MM.1S (cell line): ENCODE data around the gene EPHA6.

Source experiments
- DNase-seq: peaks from one replicate; pipeline ENCODE4 v3.0.0-alpha.2; 2015
- H2AFZ ChIP-seq: fragments of 300-600 bp; sonication (generic); 2 replicates; pipeline ENCODE4 v1.6.0; 2016; ENCODE audit warnings: antibody characterized with exemption, low read length
- H3F3A ChIP-seq: fragments of 300-600 bp; sonication (generic); 2 replicates; pipeline ENCODE4 v1.6.1; 2016; ENCODE audit warnings: mild to moderate bottlenecking, antibody characterized with exemption, low read length, moderate library complexity, mixed read lengths; ENCODE audit not compliant: insufficient read depth
- H3K27ac ChIP-seq: fragments of 300-600 bp; sonication (generic); 2 replicates; pipeline ENCODE4 v1.5.1; 2016; ENCODE audit warnings: mild to moderate bottlenecking, low read length
- H3K27me3 ChIP-seq: fragments of 300-600 bp; sonication (generic); replicated peaks from 2 replicates; pipeline ENCODE4 v1.6.0; 2016; ENCODE audit warnings: low read length; ENCODE audit not compliant: insufficient read depth
- H3K36me3 ChIP-seq: fragments of 300-600 bp; sonication (generic); replicated peaks from 2 replicates; pipeline ENCODE4 v1.6.1; 2016; ENCODE audit warnings: mild to moderate bottlenecking, low read length, mixed read lengths; ENCODE audit not compliant: insufficient read depth
- H3K4me1 ChIP-seq: fragments of 300-600 bp; sonication (generic); 2 replicates; pipeline ENCODE4 v1.6.1; 2016; ENCODE audit warnings: low read length, mixed read lengths
- H3K4me2 ChIP-seq: fragments of 300-600 bp; sonication (generic); 2 replicates; pipeline ENCODE4 v1.6.0; 2016; ENCODE audit warnings: low read depth, low read length
- H3K4me3 ChIP-seq: fragments of 300-600 bp; sonication (generic); 2 replicates; pipeline ENCODE4 v1.5.1; 2016; ENCODE audit warnings: low read length, mixed read lengths
- H3K79me2 ChIP-seq: fragments of 300-600 bp; sonication (generic); 2 replicates; pipeline ENCODE4 v1.6.1; 2016; ENCODE audit warnings: mixed run types, low read length, mixed read lengths
- H3K9ac ChIP-seq: fragments of 300-600 bp; sonication (generic); 2 replicates; pipeline ENCODE4 v1.6.1; 2016; ENCODE audit warnings: low read length, mixed read lengths
- H3K9me2 ChIP-seq: fragments of 300-600 bp; sonication (generic); replicated peaks from 2 replicates; pipeline ENCODE4 v1.6.1; 2016; ENCODE audit warnings: mild to moderate bottlenecking, low read length, mixed read lengths; ENCODE audit not compliant: insufficient read depth
- H3K9me3 ChIP-seq: fragments of 300-600 bp; sonication (generic); replicated peaks from 2 replicates; pipeline ENCODE4 v1.6.1; 2016; ENCODE audit warnings: mild to moderate bottlenecking, low read length, mixed read lengths; ENCODE audit not compliant: insufficient read depth
- H4K20me1 ChIP-seq: fragments of 300-600 bp; sonication (generic); 2 replicates; pipeline ENCODE4 v1.6.1; 2016; ENCODE audit warnings: mild to moderate bottlenecking, low read length, moderate library complexity, mixed read lengths; ENCODE audit not compliant: insufficient read depth
- EZH2 ChIP-seq: fragments of 300-600 bp; sonication (generic); optimal IDR thresholded peaks from 2 replicates; pipeline ENCODE3; 2017; ENCODE audit warnings: low read depth, mild to moderate bottlenecking, antibody characterized with exemption, low read length, mixed read lengths
- EZH2phosphoT487 ChIP-seq: fragments of 300-600 bp; sonication (generic); IDR thresholded peaks from 2 replicates; pipeline ENCODE4 v1.6.1; 2018; ENCODE audit warnings: antibody characterized with exemption, low read length
- TF ChIP-seq, protein P1 (sequence below): fragments of 300-600 bp; sonication (generic); IDR thresholded peaks from 2 replicates; pipeline ENCODE4 v1.5.1; 2016; ENCODE audit warnings: antibody characterized with exemption, low read length, mixed read lengths

Gene EPHA6

DNA sequence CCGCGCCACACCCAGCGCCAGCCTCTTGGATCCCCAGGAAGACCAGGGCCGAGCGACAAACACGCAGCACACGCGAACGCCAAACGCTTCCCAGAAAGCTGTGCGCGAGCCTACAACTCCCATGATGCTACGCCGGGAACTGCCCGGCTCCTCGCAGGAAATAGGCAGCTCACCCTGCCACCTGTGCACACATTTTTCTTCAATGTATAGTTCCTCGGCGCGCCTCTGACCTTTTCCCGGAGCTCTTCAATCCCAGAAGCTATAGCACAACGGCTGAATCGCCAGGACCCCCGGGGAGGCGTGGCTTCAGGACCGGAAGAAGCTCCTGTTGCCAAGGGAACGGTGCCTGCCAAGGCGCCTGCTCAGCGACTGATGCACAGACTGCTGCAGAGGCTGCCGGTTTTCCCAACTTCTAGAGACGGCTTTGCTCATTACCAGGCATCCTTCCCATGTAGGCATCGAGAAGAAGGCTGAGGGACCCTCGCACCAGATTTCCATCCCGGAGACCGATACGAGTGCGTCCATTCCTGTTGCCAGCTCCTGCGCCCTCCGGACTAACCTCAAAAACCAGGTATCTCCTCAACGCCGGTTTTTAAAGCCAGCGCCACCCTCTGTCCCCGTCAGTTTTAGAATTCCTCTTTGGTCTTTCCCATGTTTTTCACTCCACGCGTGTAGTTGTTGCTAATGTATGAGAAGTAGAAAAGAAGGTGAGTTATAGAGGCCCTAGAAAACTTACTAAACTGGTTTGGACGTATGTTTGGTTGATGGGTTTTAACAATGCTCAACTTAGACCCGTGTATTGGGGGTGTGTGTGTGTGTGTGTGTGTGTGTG is 950.2 kb downstream of the EPHA6 start, which contains the start of gene ARL6:
TSS of gene ARL6 (plus strand) at position 352 of the 832 bp plus-strand sequence. CDS start 3,350 bp downstream, outside the sequence.
- peaks cover 5% of the 10 kb centered on the region; the same call in 1 of the 2 replicates for H3F3A ChIP-seq
- H3K27ac ChIP-seq: peak within 1 kb of the TSS; percentile 71; the same call in 1 of the 2 replicates
- DNase-seq: peak; percentile 87

DNA sequence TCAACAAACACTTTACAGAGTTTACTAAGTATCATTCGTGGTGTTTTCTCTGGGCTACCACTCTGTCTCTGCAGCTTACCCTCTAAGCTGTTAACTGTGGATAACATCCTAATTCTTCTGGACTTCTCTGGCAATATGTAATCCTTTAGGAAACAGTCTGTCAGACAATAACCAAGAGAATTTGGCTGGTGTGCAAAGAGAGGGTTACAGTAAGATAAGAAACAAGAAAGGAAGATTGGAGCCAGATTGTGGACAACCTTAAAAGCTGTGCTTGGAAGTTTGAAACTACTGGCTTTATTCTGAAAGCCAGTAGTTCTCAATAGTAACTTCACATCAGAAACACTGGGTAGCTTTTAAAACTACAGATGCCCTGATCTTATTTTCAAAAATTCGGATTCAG is 950.9 kb downstream of the EPHA6 start:
- no peak for DNase-seq
- H2AFZ ChIP-seq: peak overlapping the region; percentile 97

More for the DNA sequence above, 950.2 kb downstream of the EPHA6 start, which contains the start of gene ARL6:
- Histone ChIP-seq H3K27me3 (no peaks in the 10 kb centered on the region), H2AFZ (peak within 1 kb of the TSS; percentile 97), H3K9me2 (no peaks in the 10 kb centered on the region), H3K4me2 (peak within 1 kb of the TSS; percentile 86), H4K20me1 (no peaks in the 10 kb centered on the region), H3K9me3 (no peaks in the 10 kb centered on the region), H3K4me3 (peak within 1 kb of the TSS; percentile 93), H3K4me1 (peaks cover 8% of the 10 kb centered on the region; the same call in 1 of the 2 replicates), H3K79me2 (no peaks in the 10 kb centered on the region), H3K36me3 (no peaks in the 10 kb centered on the region), H3K9ac (peak within 1 kb of the TSS; percentile 51; the same call in 1 of the 2 replicates)
- no peak for TF ChIP-seq EZH2phosphoT487
- TF ChIP-seq, protein P1, sequence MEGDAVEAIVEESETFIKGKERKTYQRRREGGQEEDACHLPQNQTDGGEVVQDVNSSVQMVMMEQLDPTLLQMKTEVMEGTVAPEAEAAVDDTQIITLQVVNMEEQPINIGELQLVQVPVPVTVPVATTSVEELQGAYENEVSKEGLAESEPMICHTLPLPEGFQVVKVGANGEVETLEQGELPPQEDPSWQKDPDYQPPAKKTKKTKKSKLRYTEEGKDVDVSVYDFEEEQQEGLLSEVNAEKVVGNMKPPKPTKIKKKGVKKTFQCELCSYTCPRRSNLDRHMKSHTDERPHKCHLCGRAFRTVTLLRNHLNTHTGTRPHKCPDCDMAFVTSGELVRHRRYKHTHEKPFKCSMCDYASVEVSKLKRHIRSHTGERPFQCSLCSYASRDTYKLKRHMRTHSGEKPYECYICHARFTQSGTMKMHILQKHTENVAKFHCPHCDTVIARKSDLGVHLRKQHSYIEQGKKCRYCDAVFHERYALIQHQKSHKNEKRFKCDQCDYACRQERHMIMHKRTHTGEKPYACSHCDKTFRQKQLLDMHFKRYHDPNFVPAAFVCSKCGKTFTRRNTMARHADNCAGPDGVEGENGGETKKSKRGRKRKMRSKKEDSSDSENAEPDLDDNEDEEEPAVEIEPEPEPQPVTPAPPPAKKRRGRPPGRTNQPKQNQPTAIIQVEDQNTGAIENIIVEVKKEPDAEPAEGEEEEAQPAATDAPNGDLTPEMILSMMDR: peak; percentile 21

DNA sequence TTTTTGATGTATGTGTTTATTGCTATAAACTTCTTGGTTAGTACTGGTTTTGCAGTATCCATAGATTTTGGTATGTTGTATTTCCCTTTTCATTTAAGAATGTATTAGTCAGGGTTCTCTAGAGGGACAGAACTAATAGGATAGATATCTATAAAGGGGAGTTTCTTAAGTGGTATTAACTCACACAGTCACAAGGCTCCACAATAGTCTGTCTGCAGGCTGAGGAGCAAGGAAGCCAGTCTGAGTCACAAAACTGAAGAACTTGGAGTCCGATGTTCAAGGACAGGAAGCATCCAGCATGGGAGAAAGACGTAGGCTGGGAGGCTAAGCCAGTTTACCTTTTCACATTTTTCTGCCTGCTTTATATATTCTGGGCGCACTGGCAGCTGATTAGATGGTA is 958.5 kb downstream of the EPHA6 start:
- Histone ChIP-seq H3F3A (no peaks in the 10 kb centered on the region), H3K27me3 (no peaks in the 10 kb centered on the region), H3K4me1 (no peaks in the 10 kb centered on the region), H3K36me3 (no peaks in the 10 kb centered on the region), H2AFZ (no peak overlapping the region), H3K9ac (no peak overlapping the region), H3K9me3 (no peaks in the 10 kb centered on the region), H3K27ac (no peak overlapping the region), H3K4me3 (no peak overlapping the region), H3K4me2 (no peak overlapping the region), H3K79me2 (no peaks in the 10 kb centered on the region), H3K9me2 (0 out of 2 replicates have a peak, but pooled peaks cover 2% of the 10 kb centered on the region), H4K20me1 (no peaks in the 10 kb centered on the region)
- TF ChIP-seq EZH2phosphoT487 (no peak), EZH2 (no peak)
- TF ChIP-seq, protein P1: no peak
- no peak for DNase-seq

More for the DNA sequence above, 950.9 kb downstream of the EPHA6 start:
- TF ChIP-seq EZH2phosphoT487 (no peak), EZH2 (no peak)
- TF ChIP-seq, protein P1: no peak
- peaks cover 5% of the 10 kb centered on the region; the same call in 1 of the 2 replicates for H3F3A ChIP-seq
- no peaks in the 10 kb centered on the region for H3K9me3 ChIP-seq
- no peaks in the 10 kb centered on the region for H3K36me3 ChIP-seq
- no peak overlapping the region for H3K9ac ChIP-seq
- no peaks in the 10 kb centered on the region for H3K27me3 ChIP-seq
- peak overlapping the region; percentile 93 for H3K4me3 ChIP-seq
- peaks cover 8% of the 10 kb centered on the region; the same call in 1 of the 2 replicates for H3K4me1 ChIP-seq
- peak overlapping the region; percentile 86 for H3K4me2 ChIP-seq
- H3K79me2 ChIP-seq: no peaks in the 10 kb centered on the region
- no peaks in the 10 kb centered on the region for H3K9me2 ChIP-seq
- H3K27ac ChIP-seq: no peak overlapping the region
- no peaks in the 10 kb centered on the region for H4K20me1 ChIP-seq
